Measurements from ENCODE around the gene KCNH4.

- no peak for TF ChIP-seq POLR2AphosphoS5 (IDR thresholded peaks at IDR 0.05)
- TF ChIP-seq EP300 (IDR thresholded peaks at IDR 0.05): no peak
- no peak for TF ChIP-seq POLR2A (IDR thresholded peaks at IDR 0.05)
Observed at GRCh38 chr17:42179335-42179734, 1.6 kb downstream of the KCNH4 start.
